Activated CD4-positive, alpha-beta memory T cell treated with anti-CD3 and anti-CD28 coated beads, Interleukin-2, amount 10 ng/mL, durations not matched to agents 7 days and 5 days (primary cell): ENCODE measurements around the gene MYO7A. TPM values are rescaled to one million over a fixed set of nuclear protein-coding genes. Genes with fewer than 3 reads are reported as not detected.

Experiments used
- CTCF ChIA-PET: fragments of 350-600 bp; sonication (Branson Sonifier 250); formaldehyde crosslinking; loops from one replicate; lab custom pipeline; 2021; ENCODE audit warnings: antibody characterized with exemption, inconsistent platforms; lab: Charles Lee
- POLR2A ChIA-PET: fragments of 350-600 bp; sonication (Branson Sonifier 250); formaldehyde crosslinking; loops from one replicate; lab custom pipeline; 2021; ENCODE audit warnings: antibody characterized with exemption; lab: Charles Lee
- DNase-seq: peaks from one replicate; pipeline ENCODE4 v3.0.0-alpha.2; 2020
- H3K27ac Mint-ChIP-seq: one replicate; pipeline ENCODE4 v1.8.0; 2021; ENCODE audit warnings: mild to moderate bottlenecking, mixed read lengths
- H3K27me3 Mint-ChIP-seq: one replicate; pipeline ENCODE4 v1.8.0; 2021; ENCODE audit warnings: mixed read lengths
- H3K36me3 Mint-ChIP-seq: one replicate; pipeline ENCODE4 v1.8.0; 2021; ENCODE audit warnings: low read depth, mixed read lengths
- H3K4me1 Mint-ChIP-seq: one replicate; pipeline ENCODE4 v1.8.0; 2021; ENCODE audit warnings: mixed read lengths
- H3K4me3 Mint-ChIP-seq: one replicate; pipeline ENCODE4 v1.8.0; 2021; ENCODE audit warnings: mild to moderate bottlenecking, mixed read lengths
- H3K9me3 Mint-ChIP-seq: one replicate; pipeline ENCODE4 v1.8.0; 2021; ENCODE audit warnings: mixed read lengths
- total RNA-seq, 2 experiments: library from RNA; stranded (reverse); gene quantifications; one replicate each; pipeline ENCODE4 v1.2.3, GENCODE V29; 2021

MYO7A gene
- total RNA-seq, 2 experiments from 2014 or later, result 0.35 to 0.50 TPM

DNA sequence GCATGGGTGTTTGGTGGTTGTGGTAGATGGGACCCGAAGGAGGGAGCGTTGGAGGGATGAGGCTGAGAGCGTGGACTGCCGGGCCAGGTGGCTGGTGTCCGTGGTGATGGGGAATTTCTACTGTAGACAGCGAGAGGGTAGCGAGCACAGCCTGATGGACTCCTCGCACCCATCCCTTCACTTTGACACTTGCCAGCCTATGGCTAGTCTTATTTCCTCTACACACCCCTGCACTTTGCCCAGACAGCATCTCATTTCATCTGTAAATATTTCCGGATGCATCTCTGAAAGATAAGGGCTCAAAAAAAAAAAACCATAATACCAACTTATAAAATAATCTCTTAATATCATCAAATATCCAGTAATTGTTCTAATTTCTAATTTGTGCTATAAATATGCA is 19.6 kb upstream of the MYO7A start:
- Mint-ChIP-seq H3K27ac (no peak overlapping the region), H3K36me3 (no peaks in the 10 kb centered on the region), H3K9me3 (no peaks in the 10 kb centered on the region), H3K4me1 (no peaks in the 10 kb centered on the region), H3K4me3 (no peak overlapping the region), H3K27me3 (no peaks in the 10 kb centered on the region)
- POLR2A ChIA-PET, result no interaction called here
- no peak for DNase-seq
- CTCF ChIA-PET, result no interaction called here

DNA sequence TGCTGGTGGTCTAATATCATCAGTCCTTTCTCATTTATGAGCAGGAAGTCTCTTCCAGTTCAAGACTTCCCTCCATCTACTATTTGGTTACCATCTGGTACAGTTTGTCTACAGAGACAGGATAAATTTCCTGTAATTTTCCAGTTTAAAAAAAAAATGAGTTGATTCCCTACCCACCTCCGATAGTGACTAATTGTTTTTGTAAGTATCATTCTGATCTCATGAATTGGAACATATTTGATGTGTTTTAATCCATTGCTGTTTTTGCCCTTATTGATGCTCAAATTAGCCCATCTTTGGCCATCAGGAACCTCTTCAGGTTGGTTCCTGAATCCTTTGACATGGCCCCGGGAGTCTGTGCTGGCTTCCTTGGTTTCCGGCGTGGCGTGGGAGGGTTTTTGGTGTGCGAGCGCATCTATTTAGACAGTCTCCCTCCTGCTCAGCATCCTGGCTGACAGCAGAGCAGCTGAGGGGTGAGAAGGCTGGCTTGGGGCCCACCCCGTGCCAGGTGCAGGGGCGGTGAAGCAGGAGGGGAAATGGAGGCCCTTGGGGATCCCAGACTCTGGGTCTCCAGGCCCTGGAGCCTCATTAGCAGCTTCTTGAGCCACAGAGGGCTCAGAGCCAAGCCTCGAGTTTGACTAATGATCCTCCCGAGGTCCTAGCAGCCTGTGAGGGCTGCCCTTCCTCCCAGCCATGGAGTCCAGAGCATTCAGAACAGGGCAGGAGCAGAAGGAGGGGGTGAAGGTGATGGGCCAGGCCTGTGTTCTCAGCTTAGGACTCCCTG is 18.6 kb upstream of the MYO7A start:
- H3K36me3 Mint-ChIP-seq, result no peaks in the 10 kb centered on the region
- CTCF ChIA-PET, result interaction anchor here (1.3 kb wide), 1 partner anchor 18 kb away, joined by 4 read pairs; no protein-coding TSS in a partner anchor

DNA sequence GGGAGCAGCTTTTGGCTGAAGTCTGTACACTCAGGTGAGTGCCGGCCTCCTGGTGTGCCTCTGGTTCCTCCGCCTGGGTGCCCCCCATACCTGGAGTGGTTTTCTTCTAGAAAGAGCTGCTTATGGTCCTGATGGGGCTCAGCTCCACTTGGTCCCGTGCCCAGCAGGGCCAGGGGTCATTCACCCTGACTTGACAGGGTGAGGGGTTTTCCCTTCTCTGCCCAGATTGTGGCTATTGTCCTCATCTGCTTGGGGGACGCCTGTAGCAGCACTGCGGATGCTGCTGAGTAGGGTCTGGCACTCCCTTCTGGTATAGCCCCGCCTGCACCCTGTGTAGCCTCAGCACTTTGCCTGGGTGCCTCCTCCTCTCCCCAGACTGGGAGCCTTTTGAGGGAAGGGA is 17.2 kb upstream of the MYO7A start:
- no peaks in the 10 kb centered on the region for H3K4me1 Mint-ChIP-seq
- no peak overlapping the region for H3K27ac Mint-ChIP-seq
- POLR2A ChIA-PET, result no interaction called here
- DNase-seq, result no peak
- no peaks in the 10 kb centered on the region for H3K9me3 Mint-ChIP-seq
- CTCF ChIA-PET, result interaction anchor here (0.6 to 1.4 kb wide), 3 partner anchors 10 to 311 kb away, joined by 4 read pairs; no protein-coding TSS in a partner anchor
- H3K27me3 Mint-ChIP-seq, result no peaks in the 10 kb centered on the region
- no peak overlapping the region for H3K4me3 Mint-ChIP-seq
- no peaks in the 10 kb centered on the region for H3K36me3 Mint-ChIP-seq

More for the DNA sequence above, 18.6 kb upstream of the MYO7A start:
- no peak overlapping the region for H3K27ac Mint-ChIP-seq
- H3K4me3 Mint-ChIP-seq, result no peak overlapping the region
- H3K4me1 Mint-ChIP-seq, result no peaks in the 10 kb centered on the region
- DNase-seq, result no peak
- POLR2A ChIA-PET, result no interaction called here
- no peaks in the 10 kb centered on the region for H3K27me3 Mint-ChIP-seq
- H3K9me3 Mint-ChIP-seq, result no peaks in the 10 kb centered on the region

DNA sequence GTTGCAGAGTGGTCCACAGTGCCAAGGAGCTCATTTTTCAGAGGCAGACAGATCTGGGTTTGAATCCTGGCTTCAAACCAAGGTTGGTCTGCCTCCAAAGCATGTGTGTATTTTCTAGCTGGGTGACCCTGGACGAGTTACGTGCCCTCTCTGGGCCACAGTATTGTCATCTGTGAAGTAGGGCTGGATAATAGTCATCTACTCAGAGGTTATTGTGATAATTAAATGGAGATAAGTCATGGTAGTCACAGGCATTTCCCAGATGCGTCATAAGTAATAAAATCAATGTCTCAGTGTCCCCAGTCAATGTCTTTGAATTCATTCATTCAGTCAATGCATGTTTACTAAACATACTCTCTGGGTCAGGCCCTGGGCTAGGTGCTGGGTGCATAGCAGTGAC is 16.8 kb upstream of the MYO7A start:
- CTCF ChIA-PET, result interaction anchor here (0.6 to 1.4 kb wide), 2 partner anchors 10 to 311 kb away, joined by 4 read pairs; no protein-coding TSS in a partner anchor

GRCh38 chr11:77111946-77112345 is 16.1 kb upstream of the MYO7A start:
- POLR2A ChIA-PET, result no interaction called here
- Mint-ChIP-seq H3K4me1 (no peaks in the 10 kb centered on the region), H3K27me3 (no peaks in the 10 kb centered on the region), H3K36me3 (no peaks in the 10 kb centered on the region), H3K27ac (no peak overlapping the region), H3K9me3 (no peaks in the 10 kb centered on the region), H3K4me3 (no peak overlapping the region)
- DNase-seq, result no peak
- CTCF ChIA-PET, result no interaction called here

More for the DNA sequence above, 16.8 kb upstream of the MYO7A start:
- Mint-ChIP-seq H3K27me3 (no peaks in the 10 kb centered on the region), H3K27ac (no peak overlapping the region), H3K36me3 (no peaks in the 10 kb centered on the region), H3K4me1 (no peaks in the 10 kb centered on the region), H3K9me3 (no peaks in the 10 kb centered on the region), H3K4me3 (no peak overlapping the region)
- DNase-seq, result no peak
- POLR2A ChIA-PET, result no interaction called here

GRCh38 chr11:77112641-77113381 is 15.2 kb upstream of the MYO7A start:
- Mint-ChIP-seq H3K27me3 (no peaks in the 10 kb centered on the region), H3K4me3 (no peak overlapping the region), H3K9me3 (no peaks in the 10 kb centered on the region), H3K36me3 (no peaks in the 10 kb centered on the region), H3K27ac (no peak overlapping the region), H3K4me1 (no peaks in the 10 kb centered on the region)
- no peak for DNase-seq
- ChIA-PET POLR2A (no interaction called here), CTCF (interaction anchor here (1.9 kb wide), 1 partner anchor 65 kb away, joined by 8 read pairs; no protein-coding TSS in a partner anchor)

- ChIA-PET CTCF (interaction anchor here (0.7 to 2.8 kb wide), 4 partner anchors 14 to 363 kb away, joined by 3 to 11 read pairs (median 8); no protein-coding TSS in a partner anchor), POLR2A (no interaction called here)
- H3K27ac Mint-ChIP-seq, result no peak overlapping the region
- DNase-seq, result no peak
- no peaks in the 10 kb centered on the region for H3K36me3 Mint-ChIP-seq
- no peaks in the 10 kb centered on the region for H3K27me3 Mint-ChIP-seq
- no peak overlapping the region for H3K4me3 Mint-ChIP-seq
- H3K4me1 Mint-ChIP-seq, result no peaks in the 10 kb centered on the region
- no peaks in the 10 kb centered on the region for H3K9me3 Mint-ChIP-seq
These were observed 14.5 kb upstream of the MYO7A start for GRCh38 chr11:77113382-77114088.

GRCh38 chr11:77114089-77114463 is 14.0 kb upstream of the MYO7A start:
- no peaks in the 10 kb centered on the region for H3K9me3 Mint-ChIP-seq
- ChIA-PET POLR2A (no interaction called here), CTCF (interaction anchor here (0.7 to 2.8 kb wide), 4 partner anchors 13 to 364 kb away, joined by 3 to 11 read pairs (median 8); no protein-coding TSS in a partner anchor)
- no peaks in the 10 kb centered on the region for H3K27me3 Mint-ChIP-seq
- DNase-seq, result no peak
- H3K4me3 Mint-ChIP-seq, result no peak overlapping the region
- H3K36me3 Mint-ChIP-seq, result no peaks in the 10 kb centered on the region
- no peak overlapping the region for H3K27ac Mint-ChIP-seq
- no peaks in the 10 kb centered on the region for H3K4me1 Mint-ChIP-seq

GRCh38 chr11:77115181-77115611 is 12.8 kb upstream of the MYO7A start:
- ChIA-PET POLR2A (no interaction called here), CTCF (interaction anchor here (0.8 to 2.8 kb wide), 4 partner anchors 11 to 23 kb away, joined by 3 to 11 read pairs (median 6); no protein-coding TSS in a partner anchor)

DNA sequence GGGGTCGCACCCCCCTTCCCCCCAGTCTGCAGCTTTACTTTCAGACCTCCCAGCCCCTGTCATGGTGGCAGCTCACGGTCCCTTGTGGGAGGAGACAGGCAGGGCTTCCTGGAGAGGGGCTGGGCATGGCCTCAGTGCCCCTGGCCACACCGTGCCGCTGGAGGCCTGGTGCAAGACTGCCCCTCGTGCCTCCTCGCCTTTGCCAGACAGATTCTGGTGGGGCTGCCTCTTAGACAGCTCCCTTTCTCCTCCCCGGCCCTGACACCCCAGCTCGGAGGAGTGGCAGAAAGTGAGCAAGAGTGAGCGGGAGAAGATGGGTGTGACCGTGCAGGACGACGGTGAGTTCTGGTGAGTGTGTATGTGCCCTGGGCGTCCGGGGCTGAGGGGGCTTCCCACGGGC is 12.1 kb upstream of the MYO7A start:
- H3K4me1 Mint-ChIP-seq, result peaks cover 1% of the 10 kb centered on the region
- CTCF ChIA-PET, result interaction anchor here (0.8 to 2.8 kb wide), 3 partner anchors 11 to 24 kb away, joined by 4 to 9 read pairs (median 5); no protein-coding TSS in a partner anchor
- no peaks in the 10 kb centered on the region for H3K9me3 Mint-ChIP-seq
- H3K4me3 Mint-ChIP-seq, result no peak overlapping the region
- no peaks in the 10 kb centered on the region for H3K36me3 Mint-ChIP-seq
- H3K27ac Mint-ChIP-seq, result no peak overlapping the region
- POLR2A ChIA-PET, result no interaction called here
- no peak for DNase-seq
- no peaks in the 10 kb centered on the region for H3K27me3 Mint-ChIP-seq

More at GRCh38 chr11:77115181-77115611, 12.8 kb upstream of the MYO7A start:
- Mint-ChIP-seq H3K27ac (no peak overlapping the region), H3K27me3 (no peaks in the 10 kb centered on the region), H3K4me3 (no peak overlapping the region), H3K36me3 (no peaks in the 10 kb centered on the region), H3K9me3 (no peaks in the 10 kb centered on the region), H3K4me1 (no peaks in the 10 kb centered on the region)
- no peak for DNase-seq

GRCh38 chr11:77117492-77117891 is 10.6 kb upstream of the MYO7A start:
- no peaks in the 10 kb centered on the region for H3K27me3 Mint-ChIP-seq
- ChIA-PET CTCF (interaction anchor here (1.7 kb wide), 1 partner anchor 9 kb away, joined by 5 read pairs; no protein-coding TSS in a partner anchor), POLR2A (no interaction called here)
- no peak overlapping the region for H3K4me3 Mint-ChIP-seq
- H3K36me3 Mint-ChIP-seq, result no peaks in the 10 kb centered on the region
- no peaks in the 10 kb centered on the region for H3K9me3 Mint-ChIP-seq
- no peak overlapping the region for H3K27ac Mint-ChIP-seq
- peaks cover 4% of the 10 kb centered on the region for H3K4me1 Mint-ChIP-seq
- DNase-seq, result no peak

DNA sequence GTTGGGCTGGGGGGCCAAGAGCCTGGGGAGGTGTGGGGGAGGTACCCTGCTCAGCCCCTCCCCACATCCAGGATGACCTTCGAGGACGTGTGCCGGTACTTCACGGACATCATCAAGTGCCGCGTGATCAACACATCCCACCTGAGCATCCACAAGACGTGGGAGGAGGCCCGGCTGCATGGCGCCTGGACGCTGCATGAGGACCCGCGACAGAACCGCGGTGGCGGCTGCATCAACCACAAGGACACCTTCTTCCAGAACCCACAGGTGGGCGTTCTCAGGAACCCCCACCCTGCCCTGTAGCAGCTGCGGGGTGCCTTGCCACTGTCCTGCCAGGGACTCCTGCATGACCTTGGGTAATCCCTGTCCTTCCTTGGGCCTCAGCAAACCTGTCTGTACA is 10.0 kb upstream of the MYO7A start:
- CTCF ChIA-PET, result no interaction called here
- H3K27ac Mint-ChIP-seq, result no peak overlapping the region
- DNase-seq, result no peak

More for the DNA sequence above, 10.0 kb upstream of the MYO7A start:
- H3K9me3 Mint-ChIP-seq, result no peaks in the 10 kb centered on the region
- H3K36me3 Mint-ChIP-seq, result no peaks in the 10 kb centered on the region
- no peaks in the 10 kb centered on the region for H3K27me3 Mint-ChIP-seq
- H3K4me1 Mint-ChIP-seq, result peaks cover 4% of the 10 kb centered on the region
- POLR2A ChIA-PET, result no interaction called here
- no peak overlapping the region for H3K4me3 Mint-ChIP-seq
